ENCODE data around the gene IRF5. TPM values are rescaled to one million over a fixed set of nuclear protein-coding genes. Genes with fewer than 3 reads are reported as not detected.

The IRF5 gene
- total RNA-seq, 1 donor from 2014 or later, result 19.9 TPM

GRCh38 chr7:128928882-128929788 lies 8.6 kb upstream of the IRF5 start:
- H3K27me3 ChIP-seq (ENCODE audit: control insufficient read depth, insufficient read depth, low read length), result no peaks in the 10 kb centered on the region
- DNase-seq (ENCODE audit: low read depth), result no peak
- H3K4me3 ChIP-seq (ENCODE audit: low read depth, low read length), result no peak overlapping the region
- H3K36me3 ChIP-seq (ENCODE audit: control insufficient read depth, insufficient read depth, low read length), result no peaks in the 10 kb centered on the region
- TF ChIP-seq CTCF (IDR thresholded peaks at IDR 0.05; ENCODE audit: insufficient read depth, low read length, poor library complexity, severe bottlenecking), result no peak

GRCh38 chr7:128931190-128931798 lies 6.4 kb upstream of the IRF5 start:
- DNase-seq (ENCODE audit: low read depth), result no peak
- H3K27me3 ChIP-seq (ENCODE audit: control insufficient read depth, insufficient read depth, low read length), result no peaks in the 10 kb centered on the region
- no peaks in the 10 kb centered on the region for H3K36me3 ChIP-seq (ENCODE audit: control insufficient read depth, insufficient read depth, low read length)
- H3K4me3 ChIP-seq (ENCODE audit: low read depth, low read length), result no peak overlapping the region
- TF ChIP-seq CTCF (IDR thresholded peaks at IDR 0.05; ENCODE audit: insufficient read depth, low read length, poor library complexity, severe bottlenecking), result no peak

GRCh38 chr7:128931965-128932861 lies 5.5 kb upstream of the IRF5 start:
- Histone ChIP-seq H3K36me3 (ENCODE audit: control insufficient read depth, insufficient read depth, low read length) (no peaks in the 10 kb centered on the region), H3K4me3 (ENCODE audit: low read depth, low read length) (no peak overlapping the region), H3K27me3 (ENCODE audit: control insufficient read depth, insufficient read depth, low read length) (no peaks in the 10 kb centered on the region)
- TF ChIP-seq CTCF (IDR thresholded peaks at IDR 0.05; ENCODE audit: insufficient read depth, low read length, poor library complexity, severe bottlenecking), result no peak
- no peak for DNase-seq (ENCODE audit: low read depth)

- DNase-seq (ENCODE audit: low read depth), result no peak
- Histone ChIP-seq H3K4me3 (ENCODE audit: low read depth, low read length) (no peak overlapping the region), H3K27me3 (ENCODE audit: control insufficient read depth, insufficient read depth, low read length) (no peaks in the 10 kb centered on the region), H3K36me3 (ENCODE audit: control insufficient read depth, insufficient read depth, low read length) (no peaks in the 10 kb centered on the region)
- no peak for TF ChIP-seq CTCF (IDR thresholded peaks at IDR 0.05; ENCODE audit: insufficient read depth, low read length, poor library complexity, severe bottlenecking)
These were observed 4.9 kb upstream of the IRF5 start for GRCh38 chr7:128932862-128933179.

- no peak for DNase-seq (ENCODE audit: low read depth)
- no peaks in the 10 kb centered on the region for H3K36me3 ChIP-seq (ENCODE audit: control insufficient read depth, insufficient read depth, low read length)
- no peak for TF ChIP-seq CTCF (IDR thresholded peaks at IDR 0.05; ENCODE audit: insufficient read depth, low read length, poor library complexity, severe bottlenecking)
These were observed 4.4 kb upstream of the IRF5 start for GRCh38 chr7:128933180-128933891.

More at GRCh38 chr7:128933180-128933891, 4.4 kb upstream of the IRF5 start:
- Histone ChIP-seq H3K4me3 (ENCODE audit: low read depth, low read length) (no peak overlapping the region), H3K27me3 (ENCODE audit: control insufficient read depth, insufficient read depth, low read length) (no peaks in the 10 kb centered on the region)

All from kidney epithelial cell (primary cell).